Endodermal cell (in vitro differentiated cells): ENCODE results near the gene RGS13. TPM values are rescaled to one million over a fixed set of nuclear protein-coding genes. Genes with fewer than 3 reads are reported as not detected.

ENCODE experiments used
- DNase-seq: peaks from one replicate; pipeline ENCODE4 v3.0.0-alpha.2; 2017
- H3K27ac ChIP-seq: 2 replicates; pipeline ENCODE4 v1.5.1; 2013; ENCODE audit warnings: mild to moderate bottlenecking, low read depth, low read length, moderate library complexity
- H3K27me3 ChIP-seq: 2 replicates; pipeline ENCODE4 v1.6.1; 2013; ENCODE audit warnings: mild to moderate bottlenecking, low read length, moderate library complexity; ENCODE audit not compliant: insufficient read depth, control insufficient read depth, poor library complexity, severe bottlenecking
- H3K36me3 ChIP-seq: 2 replicates; pipeline ENCODE4 v1.7.0; 2013; ENCODE audit warnings: mild to moderate bottlenecking, low read length, moderate library complexity; ENCODE audit not compliant: control insufficient read depth, insufficient read depth
- H3K4me1 ChIP-seq: one replicate; pipeline ENCODE4 v1.7.0; 2013; ENCODE audit warnings: low read length; ENCODE audit not compliant: control insufficient read depth, insufficient read depth
- H3K4me3 ChIP-seq: 2 replicates; pipeline ENCODE4 v1.5.1; 2013; ENCODE audit warnings: mild to moderate bottlenecking, low read length, moderate library complexity
- H3K9ac ChIP-seq: 2 replicates; pipeline ENCODE4 v1.6.1; 2013; ENCODE audit warnings: mild to moderate bottlenecking, low read length, moderate library complexity; ENCODE audit not compliant: poor library complexity, severe bottlenecking; ENCODE audit errors: extremely low read depth
- H3K9me3 ChIP-seq: 2 replicates; pipeline ENCODE4 v1.6.1; 2013; ENCODE audit warnings: mild to moderate bottlenecking, low read length, moderate library complexity; ENCODE audit not compliant: control insufficient read depth
- H3K27ac Mint-ChIP-seq: 2 replicates; pipeline ENCODE4 v1.8.0; 2020; ENCODE audit warnings: mixed read lengths
- H3K27me3 Mint-ChIP-seq: 2 replicates; pipeline ENCODE4 v1.8.0; 2021; ENCODE audit warnings: mild to moderate bottlenecking, mixed read lengths; ENCODE audit not compliant: insufficient read depth
- H3K36me3 Mint-ChIP-seq: 2 replicates; pipeline ENCODE4 v1.8.0; 2020; ENCODE audit warnings: low read depth, mixed read lengths
- H3K4me1 Mint-ChIP-seq: 2 replicates; pipeline ENCODE4 v1.8.0; 2020; ENCODE audit warnings: mixed read lengths
- H3K4me3 Mint-ChIP-seq: 2 replicates; pipeline ENCODE4 v1.8.0; 2020; ENCODE audit warnings: mild to moderate bottlenecking, moderate library complexity, mixed read lengths
- H3K9me3 Mint-ChIP-seq: 2 replicates; pipeline ENCODE4 v1.8.0; 2020; ENCODE audit warnings: mild to moderate bottlenecking, mixed read lengths
- WGBS, 2 experiments: methylation state at CpG; one replicate each; pipeline versions ENCODE4 v1.1.5 to v1.1.7; 2013; ENCODE audit warnings: missing lambda C conversion rate in 2 of 2, mixed read lengths in 1 of 2; ENCODE audit not compliant: insufficient coverage in 1 of 2, insufficient read length in 1 of 2; 5-methylcytosine and 5-hydroxymethylcytosine counted together
- total RNA-seq, 2 donors: library from RNA; stranded (reverse); fragmentation: NEBNext Ultra II Directional in 1 of 2; extraction: Animal tissue kit (Norgen Biotek cat#: 25700) in 1 of 2; gene quantifications; 2 replicates in 1 of 2; 3 replicates in 1 of 2; pipeline ENCODE4 v1.2.1, GENCODE V29; 2021
- TF ChIP-seq, protein P1 (sequence below): fragments of 200-600 bp; sonication (generic); conservative IDR thresholded peaks from 2 replicates; pipeline ENCODE4 v1.5.0; 2021; ENCODE audit warnings: antibody characterized with exemption, mild to moderate bottlenecking

The RGS13 gene
- total RNA-seq, 2 donors from 2014 or later: not detected

DNA sequence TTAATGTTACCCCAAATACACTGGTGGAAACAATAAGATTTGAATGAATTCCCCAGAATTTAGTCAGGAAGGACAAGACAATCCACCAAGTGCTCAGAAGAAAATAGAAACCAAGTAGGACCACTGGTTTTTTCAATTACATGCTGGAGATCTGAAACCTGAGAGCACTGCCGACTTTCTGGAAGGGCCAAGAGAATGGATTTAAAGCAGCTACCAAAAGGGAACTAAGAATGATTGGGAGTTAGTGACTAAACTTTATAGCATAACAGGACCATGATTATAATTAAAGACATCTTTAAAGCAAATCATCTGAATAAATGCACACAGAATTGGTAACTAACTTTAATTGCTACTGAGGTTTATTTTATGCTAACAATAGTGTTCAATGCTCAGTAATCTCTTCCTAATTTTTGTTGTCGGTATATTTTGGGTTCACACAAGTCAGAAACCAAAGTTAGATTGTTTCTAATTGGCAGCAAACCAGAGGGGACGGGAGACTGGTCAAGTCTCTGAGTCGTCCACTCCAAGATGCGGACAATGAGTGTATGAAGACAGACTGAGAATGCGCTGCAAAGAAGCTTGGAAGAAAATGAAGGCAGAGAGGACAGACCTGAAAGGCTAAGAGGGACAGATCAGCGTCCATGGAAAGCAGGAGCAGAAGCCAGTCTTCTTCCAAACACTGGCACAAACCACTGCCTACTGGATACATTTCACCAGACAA lies 2.3 kb upstream of the RGS13 start:
- H3K4me3 ChIP-seq: no peak overlapping the region

DNA sequence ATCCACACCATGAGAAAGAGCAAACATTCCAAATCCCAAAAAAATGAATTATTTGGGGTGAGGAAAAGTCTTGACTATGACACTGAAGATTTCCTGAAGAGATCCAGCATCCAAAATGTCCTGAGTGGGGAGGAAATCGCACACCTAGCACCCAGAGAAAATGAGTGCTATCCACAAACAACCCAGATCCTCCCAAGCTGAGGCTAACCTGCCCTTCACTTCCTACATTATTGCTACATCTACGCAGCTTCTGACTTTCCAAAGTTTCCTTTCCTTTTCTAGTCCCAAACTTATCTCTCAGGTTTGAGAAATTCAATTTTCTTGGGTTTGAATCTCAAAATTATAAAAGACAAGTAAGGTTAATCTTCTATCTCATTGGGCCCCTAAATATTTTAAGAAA lies 906 bp upstream of the RGS13 start:
- no peak for DNase-seq
- 80 to 93% methylated on average over 1 to 2 of the region's 2 CpGs for WGBS, 2 experiments
- H3K27me3 ChIP-seq: peaks cover 7% of the 10 kb centered on the region
- peaks cover 9% of the 10 kb centered on the region for H3K4me1 ChIP-seq
- TF ChIP-seq, protein P1, sequence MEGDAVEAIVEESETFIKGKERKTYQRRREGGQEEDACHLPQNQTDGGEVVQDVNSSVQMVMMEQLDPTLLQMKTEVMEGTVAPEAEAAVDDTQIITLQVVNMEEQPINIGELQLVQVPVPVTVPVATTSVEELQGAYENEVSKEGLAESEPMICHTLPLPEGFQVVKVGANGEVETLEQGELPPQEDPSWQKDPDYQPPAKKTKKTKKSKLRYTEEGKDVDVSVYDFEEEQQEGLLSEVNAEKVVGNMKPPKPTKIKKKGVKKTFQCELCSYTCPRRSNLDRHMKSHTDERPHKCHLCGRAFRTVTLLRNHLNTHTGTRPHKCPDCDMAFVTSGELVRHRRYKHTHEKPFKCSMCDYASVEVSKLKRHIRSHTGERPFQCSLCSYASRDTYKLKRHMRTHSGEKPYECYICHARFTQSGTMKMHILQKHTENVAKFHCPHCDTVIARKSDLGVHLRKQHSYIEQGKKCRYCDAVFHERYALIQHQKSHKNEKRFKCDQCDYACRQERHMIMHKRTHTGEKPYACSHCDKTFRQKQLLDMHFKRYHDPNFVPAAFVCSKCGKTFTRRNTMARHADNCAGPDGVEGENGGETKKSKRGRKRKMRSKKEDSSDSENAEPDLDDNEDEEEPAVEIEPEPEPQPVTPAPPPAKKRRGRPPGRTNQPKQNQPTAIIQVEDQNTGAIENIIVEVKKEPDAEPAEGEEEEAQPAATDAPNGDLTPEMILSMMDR: no peak
- H3K36me3 ChIP-seq: no peaks in the 10 kb centered on the region
- H3K9ac ChIP-seq: no peak overlapping the region
- Mint-ChIP-seq H3K4me3 (no peak overlapping the region), H3K27me3 (peaks cover 3% of the 10 kb centered on the region), H3K36me3 (no peaks in the 10 kb centered on the region), H3K4me1 (peaks cover 36% of the 10 kb centered on the region), H3K9me3 (no peaks in the 10 kb centered on the region), H3K27ac (no peak overlapping the region)
- no peaks in the 10 kb centered on the region for H3K9me3 ChIP-seq
- no peak overlapping the region for H3K27ac ChIP-seq
- no peak overlapping the region for H3K4me3 ChIP-seq

More for the DNA sequence above, 2.3 kb upstream of the RGS13 start:
- TF ChIP-seq, protein P1: no peak
- no peaks in the 10 kb centered on the region for H3K36me3 Mint-ChIP-seq
- no peak overlapping the region for H3K4me3 Mint-ChIP-seq
- DNase-seq: no peak
- Histone ChIP-seq H3K9me3 (no peaks in the 10 kb centered on the region), H3K36me3 (no peaks in the 10 kb centered on the region), H3K4me1 (peaks cover 9% of the 10 kb centered on the region), H3K9ac (no peak overlapping the region), H3K27me3 (peaks cover 7% of the 10 kb centered on the region), H3K27ac (no peak overlapping the region)
- no peak overlapping the region for H3K27ac Mint-ChIP-seq
- WGBS, 2 experiments: 89 to 94% methylated on average over 4 to 7 of the region's 7 CpGs
- H3K4me1 Mint-ChIP-seq: peaks cover 48% of the 10 kb centered on the region
- H3K9me3 Mint-ChIP-seq: no peaks in the 10 kb centered on the region
- H3K27me3 Mint-ChIP-seq: peaks cover 3% of the 10 kb centered on the region

DNA sequence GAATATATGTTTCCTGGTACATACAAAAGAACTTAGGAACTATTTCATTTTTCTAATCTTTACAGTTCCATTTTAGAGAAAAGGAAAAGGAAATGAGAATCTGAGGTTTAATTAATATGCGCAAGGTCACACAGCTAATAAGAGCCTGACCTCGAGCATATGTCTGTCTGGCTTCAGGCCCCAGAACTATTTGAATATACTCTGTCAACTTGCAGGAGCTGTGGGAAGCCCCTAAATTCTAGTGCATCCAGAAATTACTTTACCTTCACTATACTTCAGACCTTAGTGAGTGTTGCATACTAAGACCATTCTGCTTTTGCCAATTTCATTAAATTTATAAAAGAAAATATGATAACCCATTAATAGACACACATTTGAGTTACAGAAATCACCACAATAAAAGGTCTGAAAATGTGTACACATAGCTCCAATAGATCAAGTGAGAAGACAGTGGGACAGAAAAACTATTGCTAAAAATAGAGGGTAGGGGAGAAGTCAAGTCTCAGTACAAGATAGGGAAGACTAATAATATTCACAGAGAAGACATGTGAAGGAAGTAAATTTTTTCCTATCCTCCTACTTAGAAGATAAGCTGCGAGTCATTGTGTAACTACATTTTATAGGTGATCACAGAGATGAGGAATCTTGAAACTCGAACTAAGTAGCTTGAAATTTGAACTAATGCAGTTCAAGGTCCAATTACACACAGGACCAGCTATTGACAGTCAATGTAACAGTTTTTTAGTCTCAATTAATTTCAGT lies 3.8 kb downstream of the RGS13 start:
- Mint-ChIP-seq H3K27ac (no peak overlapping the region), H3K36me3 (no peaks in the 10 kb centered on the region), H3K4me1 (peaks cover 4% of the 10 kb centered on the region), H3K27me3 (no peaks in the 10 kb centered on the region), H3K9me3 (no peaks in the 10 kb centered on the region), H3K4me3 (no peak overlapping the region)
- Histone ChIP-seq H3K4me1 (no peaks in the 10 kb centered on the region), H3K9ac (no peak overlapping the region), H3K27me3 (no peaks in the 10 kb centered on the region), H3K27ac (no peak overlapping the region), H3K4me3 (no peak overlapping the region), H3K36me3 (no peaks in the 10 kb centered on the region), H3K9me3 (no peaks in the 10 kb centered on the region)
- TF ChIP-seq, protein P1: no peak
- DNase-seq: no peak
- WGBS, 2 experiments: 91 to 94% methylated on average over 4 of the region's 4 CpGs
